ENCODE data around the gene HOXB8.

GRCh38 chr17:48587276-48588073, 27.6 kb downstream of the HOXB8 start:
- TF ChIP-seq CTCF (IDR thresholded peaks at IDR 0.05; ENCODE audit: insufficient read depth, low read depth, low read length) (no peak), EZH2 (IDR thresholded peaks at IDR 0.05; ENCODE audit: insufficient read depth, low read length) (no peak)

All from astrocyte (in vitro differentiated cells and primary cell).